ENCODE measurements around the gene NAALADL2. TPM values are rescaled to one million over a fixed set of nuclear protein-coding genes. Genes with fewer than 3 reads are reported as not detected.

Gene NAALADL2
- total and polyA plus RNA-seq, 2 donors (not counting 1 experiment from before 2014, with no cell fraction given), result 8.8 to 11.6 TPM

DNA sequence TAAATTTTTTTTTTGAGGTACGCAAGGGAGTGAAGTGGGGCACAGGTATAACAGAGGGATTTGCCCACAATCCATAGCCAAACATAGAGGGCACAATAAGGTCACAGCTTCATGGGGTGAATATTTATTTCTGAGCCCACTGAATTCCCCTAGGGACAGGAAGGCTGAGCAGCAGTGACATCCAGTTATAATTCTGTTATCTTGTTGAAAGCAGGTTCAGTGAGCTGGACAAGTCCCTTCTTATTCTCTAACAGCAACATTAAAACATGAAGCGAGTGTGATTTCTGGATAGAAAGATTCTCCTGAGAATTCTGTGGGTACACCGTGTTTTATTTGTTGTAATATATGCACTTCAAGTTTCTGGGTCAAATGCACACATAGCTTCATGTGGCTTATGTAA lies 538.2 kb downstream of the NAALADL2 start:
- Histone ChIP-seq H3K9ac (ENCODE audit: insufficient read depth, low read length) (no peak overlapping the region), H3K27ac (ENCODE audit: insufficient read depth, low read length) (no peak overlapping the region), H3K36me3 (ENCODE audit: control insufficient read depth, insufficient read depth, low read length) (no peaks in the 10 kb centered on the region), H2AFZ (ENCODE audit: low read length) (no peak overlapping the region), H3K27me3 (ENCODE audit: control insufficient read depth, insufficient read depth, low read length) (no peaks in the 10 kb centered on the region), H3K4me3 (replicated peaks in 1 of 4; ENCODE audit: control extremely low read depth in 1 of 4, insufficient read depth in 1 of 4, low read depth in 3 of 4, low read length in 4 of 4) (no peak overlapping the region), H3K79me2 (ENCODE audit: control insufficient read depth, insufficient read depth, low read length) (no peaks in the 10 kb centered on the region), H3K4me2 (ENCODE audit: extremely low read depth, insufficient read depth, low read length) (no peak overlapping the region), H3K4me1 (ENCODE audit: control insufficient read depth, extremely low read depth, insufficient read depth, low read length) (no peaks in the 10 kb centered on the region), H4K20me1 (ENCODE audit: control insufficient read depth, extremely low read depth, insufficient read depth, low read length) (no peaks in the 10 kb centered on the region), H3K9me3 (ENCODE audit: control insufficient read depth, insufficient read depth, low read depth, low read length) (no peaks in the 10 kb centered on the region)
- DNase-seq (ENCODE audit: low read depth in 2 of 2), result no peak
- TF ChIP-seq, protein P1, sequence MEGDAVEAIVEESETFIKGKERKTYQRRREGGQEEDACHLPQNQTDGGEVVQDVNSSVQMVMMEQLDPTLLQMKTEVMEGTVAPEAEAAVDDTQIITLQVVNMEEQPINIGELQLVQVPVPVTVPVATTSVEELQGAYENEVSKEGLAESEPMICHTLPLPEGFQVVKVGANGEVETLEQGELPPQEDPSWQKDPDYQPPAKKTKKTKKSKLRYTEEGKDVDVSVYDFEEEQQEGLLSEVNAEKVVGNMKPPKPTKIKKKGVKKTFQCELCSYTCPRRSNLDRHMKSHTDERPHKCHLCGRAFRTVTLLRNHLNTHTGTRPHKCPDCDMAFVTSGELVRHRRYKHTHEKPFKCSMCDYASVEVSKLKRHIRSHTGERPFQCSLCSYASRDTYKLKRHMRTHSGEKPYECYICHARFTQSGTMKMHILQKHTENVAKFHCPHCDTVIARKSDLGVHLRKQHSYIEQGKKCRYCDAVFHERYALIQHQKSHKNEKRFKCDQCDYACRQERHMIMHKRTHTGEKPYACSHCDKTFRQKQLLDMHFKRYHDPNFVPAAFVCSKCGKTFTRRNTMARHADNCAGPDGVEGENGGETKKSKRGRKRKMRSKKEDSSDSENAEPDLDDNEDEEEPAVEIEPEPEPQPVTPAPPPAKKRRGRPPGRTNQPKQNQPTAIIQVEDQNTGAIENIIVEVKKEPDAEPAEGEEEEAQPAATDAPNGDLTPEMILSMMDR (conservative IDR thresholded peaks at IDR 0.05 in 1 of 2, IDR thresholded peaks at IDR 0.05 in 1 of 2; ENCODE audit: low read depth in 1 of 2, low read length in 2 of 2), result no peak
- no peak for TF ChIP-seq EZH2 (IDR thresholded peaks at IDR 0.05; ENCODE audit: low read length, missing control alignments)

DNA sequence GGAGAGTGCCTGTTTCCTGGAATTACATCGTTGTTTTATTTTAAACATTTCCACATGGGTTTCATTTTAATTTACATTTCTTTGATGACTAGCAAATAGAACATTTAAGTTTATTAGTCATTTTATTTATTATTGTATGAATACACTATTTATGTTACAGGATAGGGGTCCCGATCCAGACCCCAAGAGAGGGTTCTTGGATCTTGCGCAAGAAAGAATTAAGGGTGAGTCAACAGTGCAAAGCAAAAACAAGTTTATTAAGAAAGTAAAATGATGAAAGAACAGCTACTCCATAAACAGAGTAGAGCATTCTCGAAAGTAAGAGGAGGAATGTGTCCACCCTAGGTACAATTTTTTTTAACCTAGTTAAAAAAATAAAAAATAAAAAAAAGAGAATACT lies 539.5 kb downstream of the NAALADL2 start:
- TF ChIP-seq EZH2 (IDR thresholded peaks at IDR 0.05; ENCODE audit: low read length, missing control alignments), result no peak
- TF ChIP-seq, protein P1 (conservative IDR thresholded peaks at IDR 0.05 in 1 of 2, IDR thresholded peaks at IDR 0.05 in 1 of 2; ENCODE audit: low read depth in 1 of 2, low read length in 2 of 2), result no peak
- no peaks in the 10 kb centered on the region for H3K4me1 ChIP-seq (ENCODE audit: control insufficient read depth, extremely low read depth, insufficient read depth, low read length)
- H3K79me2 ChIP-seq (ENCODE audit: control insufficient read depth, insufficient read depth, low read length), result no peaks in the 10 kb centered on the region
- no peak overlapping the region for H2AFZ ChIP-seq (ENCODE audit: low read length)
- no peaks in the 10 kb centered on the region for H4K20me1 ChIP-seq (ENCODE audit: control insufficient read depth, extremely low read depth, insufficient read depth, low read length)
- no peaks in the 10 kb centered on the region for H3K36me3 ChIP-seq (ENCODE audit: control insufficient read depth, insufficient read depth, low read length)
- no peak overlapping the region for H3K27ac ChIP-seq (ENCODE audit: insufficient read depth, low read length)
- no peak overlapping the region for H3K4me2 ChIP-seq (ENCODE audit: extremely low read depth, insufficient read depth, low read length)
- no peak overlapping the region for H3K9ac ChIP-seq (ENCODE audit: insufficient read depth, low read length)
- H3K27me3 ChIP-seq (ENCODE audit: control insufficient read depth, insufficient read depth, low read length), result no peaks in the 10 kb centered on the region
- no peaks in the 10 kb centered on the region for H3K9me3 ChIP-seq (ENCODE audit: control insufficient read depth, insufficient read depth, low read depth, low read length)
- H3K4me3 ChIP-seq (replicated peaks in 1 of 4; ENCODE audit: control extremely low read depth in 1 of 4, insufficient read depth in 1 of 4, low read depth in 3 of 4, low read length in 4 of 4), result no peak overlapping the region
- peak in 1 of 2 donors; percentile 85 for DNase-seq (ENCODE audit: low read depth in 2 of 2)

- no peaks in the 10 kb centered on the region for H3K36me3 ChIP-seq (ENCODE audit: control insufficient read depth, insufficient read depth, low read length)
- H3K27me3 ChIP-seq (ENCODE audit: control insufficient read depth, insufficient read depth, low read length), result no peaks in the 10 kb centered on the region
- H2AFZ ChIP-seq (ENCODE audit: low read length), result no peak overlapping the region
Observed at GRCh38 chr3:175399156-175399840, 540.2 kb downstream of the NAALADL2 start.

More at GRCh38 chr3:175399156-175399840, 540.2 kb downstream of the NAALADL2 start:
- H3K9ac ChIP-seq (ENCODE audit: insufficient read depth, low read length), result no peak overlapping the region
- no peak for DNase-seq (ENCODE audit: low read depth in 2 of 2)
- no peak overlapping the region for H3K4me3 ChIP-seq (replicated peaks in 1 of 4; ENCODE audit: control extremely low read depth in 1 of 4, insufficient read depth in 1 of 4, low read depth in 3 of 4, low read length in 4 of 4)
- no peaks in the 10 kb centered on the region for H3K9me3 ChIP-seq (ENCODE audit: control insufficient read depth, insufficient read depth, low read depth, low read length)
- no peak overlapping the region for H3K27ac ChIP-seq (ENCODE audit: insufficient read depth, low read length)
- no peaks in the 10 kb centered on the region for H3K79me2 ChIP-seq (ENCODE audit: control insufficient read depth, insufficient read depth, low read length)
- TF ChIP-seq EZH2 (IDR thresholded peaks at IDR 0.05; ENCODE audit: low read length, missing control alignments), result no peak
- TF ChIP-seq, protein P1 (conservative IDR thresholded peaks at IDR 0.05 in 1 of 2, IDR thresholded peaks at IDR 0.05 in 1 of 2; ENCODE audit: low read depth in 1 of 2, low read length in 2 of 2), result no peak
- H3K4me2 ChIP-seq (ENCODE audit: extremely low read depth, insufficient read depth, low read length), result no peak overlapping the region
- no peaks in the 10 kb centered on the region for H3K4me1 ChIP-seq (ENCODE audit: control insufficient read depth, extremely low read depth, insufficient read depth, low read length)
- no peaks in the 10 kb centered on the region for H4K20me1 ChIP-seq (ENCODE audit: control insufficient read depth, extremely low read depth, insufficient read depth, low read length)
